ENCODE measurements around the gene FCN2. TPM values are rescaled to one million over a fixed set of nuclear protein-coding genes. Genes with fewer than 3 reads are reported as not detected.

Gene FCN2
- total and polyA plus RNA-seq, 9 donors, result 0.16 to 0.24 (median 0.18) TPM; not detected in 5

DNA sequence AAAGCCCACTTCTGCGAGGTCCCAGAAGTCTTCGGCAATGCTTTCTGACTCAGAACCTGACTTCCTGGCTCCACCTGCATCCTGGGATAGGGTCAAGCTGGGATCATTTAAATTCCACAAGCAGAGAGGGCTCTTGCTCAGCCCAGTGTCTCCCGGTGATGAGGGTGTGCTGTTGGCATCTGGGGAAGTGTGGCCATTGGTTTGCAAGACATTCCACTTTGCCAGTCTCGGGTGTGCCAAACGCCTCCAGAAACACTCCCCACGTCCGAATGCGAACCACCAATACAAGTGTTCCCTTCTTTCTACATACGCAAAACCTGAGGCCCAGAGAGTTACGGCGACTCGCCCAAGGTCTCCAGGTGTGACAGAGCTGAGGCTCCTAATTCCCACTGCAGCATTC is 43.1 kb upstream of the FCN2 start:
- Histone ChIP-seq H3K27me3 (ENCODE audit: control insufficient read depth, insufficient read depth, low read length) (no peaks in the 10 kb centered on the region), H3K4me3 (ENCODE audit: low read length) (no peak overlapping the region), H3K4me1 (ENCODE audit: control insufficient read depth, insufficient read depth, low read length) (no peaks in the 10 kb centered on the region), H3K9me3 (replicated peaks; ENCODE audit: control insufficient read depth, low read depth, low read length) (no peaks in the 10 kb centered on the region), H3K27ac (ENCODE audit: low read length) (no peak overlapping the region), H3K36me3 (ENCODE audit: control insufficient read depth, insufficient read depth, low read length) (peaks cover 96% of the 10 kb centered on the region)
- WGBS (ENCODE audit: insufficient coverage), result 85% methylated on average over 10 of the region's 12 CpGs
- DNase-seq, result no peak

DNA sequence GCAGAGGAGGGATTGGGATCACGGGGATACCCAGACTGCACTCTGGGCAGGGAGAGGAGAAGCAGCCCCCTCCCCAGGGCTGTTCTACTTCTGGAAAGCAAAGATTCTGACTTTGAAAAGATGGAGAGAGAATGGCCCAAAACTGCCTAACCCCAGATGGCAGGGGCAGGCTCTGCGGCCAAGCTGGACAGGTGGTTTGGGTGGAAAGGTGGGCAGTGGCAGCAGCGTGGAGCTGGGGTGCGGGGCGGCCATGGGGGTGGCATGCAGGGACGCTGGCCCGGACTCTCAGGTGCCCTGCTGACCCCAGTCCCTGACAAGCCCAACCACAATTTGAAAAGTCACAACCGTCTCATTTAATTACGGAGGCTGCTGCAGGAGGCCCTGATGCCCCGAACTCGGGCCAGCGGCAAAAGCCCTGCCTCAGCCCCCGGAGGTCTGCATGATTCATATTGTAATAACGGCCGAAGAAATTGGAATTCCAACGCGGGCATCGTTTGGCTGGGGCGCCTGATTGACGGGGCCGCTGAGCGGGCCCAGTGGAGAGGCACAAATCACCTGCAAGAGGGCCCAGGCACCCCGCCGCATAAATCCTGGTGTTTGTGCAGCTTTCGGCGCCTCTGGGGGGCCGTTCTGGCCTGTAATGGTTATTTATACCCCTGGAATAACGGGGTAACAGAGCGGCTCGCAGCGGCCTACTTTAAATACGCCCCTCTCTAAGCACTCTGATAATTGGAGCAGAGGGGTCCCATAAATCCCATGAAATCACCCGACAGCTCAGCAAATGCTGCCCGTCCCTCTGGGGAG is 41.8 kb upstream of the FCN2 start:
- Histone ChIP-seq H3K36me3 (ENCODE audit: control insufficient read depth, insufficient read depth, low read length) (peaks cover 95% of the 10 kb centered on the region), H3K27ac (ENCODE audit: low read length) (no peak overlapping the region), H3K4me1 (ENCODE audit: control insufficient read depth, insufficient read depth, low read length) (no peaks in the 10 kb centered on the region), H3K27me3 (ENCODE audit: control insufficient read depth, insufficient read depth, low read length) (no peaks in the 10 kb centered on the region), H3K9me3 (replicated peaks; ENCODE audit: control insufficient read depth, low read depth, low read length) (no peaks in the 10 kb centered on the region), H3K4me3 (ENCODE audit: low read length) (no peak overlapping the region)
- 71% methylated on average over 17 of the region's 34 CpGs for WGBS (ENCODE audit: insufficient coverage)
- no peak for DNase-seq

DNA sequence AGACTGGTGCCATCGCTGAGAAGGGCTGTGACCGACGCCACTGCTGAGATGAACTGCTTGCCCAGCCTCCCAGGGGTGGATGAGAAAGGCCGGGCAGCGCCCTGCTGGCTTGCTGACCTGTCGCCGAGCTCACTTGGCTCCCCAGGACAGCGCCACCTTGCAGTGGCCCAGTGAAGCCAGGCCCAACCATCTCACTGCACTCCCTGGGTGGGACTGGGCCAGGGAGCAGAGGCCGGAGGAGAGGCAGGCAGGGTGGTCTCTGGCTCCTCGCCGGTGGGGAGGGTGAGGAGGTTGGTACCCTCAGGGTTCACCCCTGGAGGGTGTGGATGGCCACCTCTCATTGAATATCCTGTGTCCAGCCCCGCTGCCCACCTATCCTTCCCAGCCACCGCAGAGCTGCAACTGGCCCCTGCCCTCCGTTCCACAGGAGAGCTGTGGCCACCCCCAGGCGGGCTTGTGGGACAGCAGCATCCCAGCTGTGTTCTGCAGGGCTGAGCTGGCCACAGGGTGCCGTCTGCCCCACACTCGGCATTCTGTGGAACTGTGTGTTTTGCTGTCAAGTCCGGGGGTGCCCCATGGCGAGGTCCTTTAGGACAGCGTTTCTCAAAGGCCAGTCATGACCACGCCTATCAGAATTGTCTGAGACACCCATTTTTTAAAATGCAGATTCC is 41.0 kb upstream of the FCN2 start:
- Histone ChIP-seq H3K4me3 (ENCODE audit: low read length) (no peak overlapping the region), H3K27ac (ENCODE audit: low read length) (no peak overlapping the region), H3K36me3 (ENCODE audit: control insufficient read depth, insufficient read depth, low read length) (peaks cover 92% of the 10 kb centered on the region), H3K4me1 (ENCODE audit: control insufficient read depth, insufficient read depth, low read length) (no peaks in the 10 kb centered on the region), H3K9me3 (replicated peaks; ENCODE audit: control insufficient read depth, low read depth, low read length) (no peaks in the 10 kb centered on the region), H3K27me3 (ENCODE audit: control insufficient read depth, insufficient read depth, low read length) (no peaks in the 10 kb centered on the region)
- DNase-seq, result no peak
- 84% methylated on average over 16 of the region's 21 CpGs for WGBS (ENCODE audit: insufficient coverage)

DNA sequence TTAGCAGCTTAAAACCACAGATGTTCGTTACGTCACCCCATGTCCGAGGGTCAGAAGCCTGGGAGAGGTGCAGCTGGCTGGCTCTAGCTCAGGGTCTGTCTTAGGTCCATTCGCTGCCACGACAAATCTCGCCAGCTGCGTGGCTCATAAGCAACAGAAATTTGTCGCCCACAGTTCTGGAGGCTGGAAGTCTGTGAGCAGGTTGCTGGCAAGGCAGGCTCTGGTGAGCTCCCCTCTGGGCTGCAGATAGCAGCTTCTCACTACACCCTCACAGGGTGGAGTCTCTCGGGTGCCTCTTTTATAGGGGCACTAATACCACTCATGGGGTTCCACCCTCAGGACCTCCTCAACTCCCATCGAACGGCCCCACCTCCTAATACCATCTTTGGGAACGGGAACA is 40.1 kb upstream of the FCN2 start:
- WGBS (ENCODE audit: insufficient coverage), result 73% methylated on average over 11 of the region's 12 CpGs
- H3K9me3 ChIP-seq (replicated peaks; ENCODE audit: control insufficient read depth, low read depth, low read length), result no peaks in the 10 kb centered on the region
- no peaks in the 10 kb centered on the region for H3K4me1 ChIP-seq (ENCODE audit: control insufficient read depth, insufficient read depth, low read length)
- no peak overlapping the region for H3K4me3 ChIP-seq (ENCODE audit: low read length)
- no peak overlapping the region for H3K27ac ChIP-seq (ENCODE audit: low read length)
- no peak for DNase-seq
- no peaks in the 10 kb centered on the region for H3K27me3 ChIP-seq (ENCODE audit: control insufficient read depth, insufficient read depth, low read length)
- H3K36me3 ChIP-seq (ENCODE audit: control insufficient read depth, insufficient read depth, low read length), result peaks cover 87% of the 10 kb centered on the region

DNA sequence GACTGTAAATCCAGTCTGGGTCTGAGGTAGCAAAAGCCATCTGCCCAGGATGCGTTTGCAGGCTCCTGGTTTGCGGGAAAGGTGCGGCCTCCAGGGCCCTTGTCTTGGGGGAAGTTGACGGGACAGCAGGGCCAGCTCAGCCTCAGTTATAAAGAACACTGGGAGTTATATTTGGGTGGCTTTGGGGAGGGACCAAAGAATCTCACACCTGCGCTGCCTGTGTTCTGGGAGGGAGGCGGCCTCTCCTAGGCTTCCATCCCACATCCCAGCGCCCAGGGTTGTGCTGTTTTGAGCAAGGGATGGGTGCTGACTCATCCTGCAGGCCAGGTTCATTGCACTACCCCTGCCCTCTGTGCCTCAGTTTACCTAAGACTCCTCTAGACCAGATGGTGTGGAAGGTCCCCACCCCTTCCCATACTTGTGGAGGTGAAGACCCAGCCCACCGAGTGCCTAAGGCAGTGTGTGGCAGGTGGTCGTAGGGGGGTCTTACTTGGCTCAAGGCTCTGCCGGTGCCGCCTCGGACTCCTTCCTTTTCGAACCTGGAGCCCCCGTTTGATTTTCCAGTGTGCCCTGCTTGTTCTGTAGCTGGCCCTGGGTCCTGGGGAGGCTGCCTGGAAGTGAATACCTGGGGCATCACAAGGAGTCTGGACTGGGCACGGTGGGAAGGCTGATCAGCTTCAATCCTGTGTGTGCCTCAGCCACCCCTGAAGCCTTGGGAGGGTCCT is 39.3 kb upstream of the FCN2 start:
- Histone ChIP-seq H3K9me3 (replicated peaks; ENCODE audit: control insufficient read depth, low read depth, low read length) (no peaks in the 10 kb centered on the region), H3K36me3 (ENCODE audit: control insufficient read depth, insufficient read depth, low read length) (peaks cover 82% of the 10 kb centered on the region)

DNA sequence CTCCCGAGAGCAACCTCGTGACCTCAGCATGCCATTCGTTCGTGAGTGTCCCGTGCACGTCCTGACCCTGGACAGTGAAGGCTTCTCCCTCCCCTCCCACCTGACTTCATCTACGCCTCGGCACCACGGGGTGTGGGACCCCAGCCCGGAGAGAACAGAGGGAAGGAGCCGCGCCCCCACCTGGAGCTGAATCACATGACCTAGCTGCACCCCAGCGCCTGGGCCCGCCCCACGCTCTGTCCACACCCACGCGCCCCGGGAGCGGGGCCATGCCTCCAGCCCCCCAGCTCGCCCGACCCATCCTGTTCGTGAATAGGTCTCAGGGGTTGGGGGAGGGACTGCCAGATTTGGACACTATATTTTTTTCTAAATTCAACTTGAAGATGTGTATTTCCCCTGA is 38.3 kb upstream of the FCN2 start:
- peaks cover 73% of the 10 kb centered on the region for H3K36me3 ChIP-seq (ENCODE audit: control insufficient read depth, insufficient read depth, low read length)
- WGBS (ENCODE audit: insufficient coverage), result 89% methylated on average over 6 of the region's 22 CpGs

More for the DNA sequence above, 39.3 kb upstream of the FCN2 start:
- no peak for DNase-seq
- Histone ChIP-seq H3K27me3 (ENCODE audit: control insufficient read depth, insufficient read depth, low read length) (no peaks in the 10 kb centered on the region), H3K4me1 (ENCODE audit: control insufficient read depth, insufficient read depth, low read length) (no peaks in the 10 kb centered on the region), H3K27ac (ENCODE audit: low read length) (no peak overlapping the region), H3K4me3 (ENCODE audit: low read length) (no peak overlapping the region)
- WGBS (ENCODE audit: insufficient coverage), result 88% methylated on average over 10 of the region's 15 CpGs

DNA sequence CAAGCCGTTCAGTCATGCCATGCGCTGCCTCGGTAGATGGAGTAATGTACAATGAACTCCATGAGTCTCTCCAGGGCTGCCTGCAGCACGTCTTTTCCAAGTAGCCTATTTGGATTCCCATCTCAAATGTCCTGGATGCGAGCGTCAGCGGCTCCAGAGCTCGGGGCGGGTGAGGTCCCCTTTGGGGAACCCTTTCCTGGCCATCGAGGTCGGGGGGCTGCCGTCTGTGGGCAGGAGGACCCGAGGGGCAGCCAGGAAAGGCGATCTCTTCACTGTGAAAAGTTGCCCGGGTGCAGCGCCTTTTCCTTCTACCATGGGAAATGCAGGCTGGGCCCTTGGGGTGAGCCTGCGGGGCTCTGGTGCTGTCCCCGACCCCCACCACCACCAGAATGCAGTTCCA is 36.9 kb upstream of the FCN2 start:
- peaks cover 61% of the 10 kb centered on the region for H3K36me3 ChIP-seq (ENCODE audit: control insufficient read depth, insufficient read depth, low read length)
- peaks cover 3% of the 10 kb centered on the region for H3K4me1 ChIP-seq (ENCODE audit: control insufficient read depth, insufficient read depth, low read length)
- no peaks in the 10 kb centered on the region for H3K27me3 ChIP-seq (ENCODE audit: control insufficient read depth, insufficient read depth, low read length)
- peaks cover 8% of the 10 kb centered on the region for H3K9me3 ChIP-seq (replicated peaks; ENCODE audit: control insufficient read depth, low read depth, low read length)
- no peak overlapping the region for H3K4me3 ChIP-seq (ENCODE audit: low read length)
- 85% methylated on average over 18 of the region's 18 CpGs for WGBS (ENCODE audit: insufficient coverage)
- DNase-seq, result no peak
- H3K27ac ChIP-seq (ENCODE audit: low read length), result no peak overlapping the region

More for the DNA sequence above, 38.3 kb upstream of the FCN2 start:
- no peak for DNase-seq
- Histone ChIP-seq H3K27ac (ENCODE audit: low read length) (no peak overlapping the region), H3K4me3 (ENCODE audit: low read length) (no peak overlapping the region), H3K9me3 (replicated peaks; ENCODE audit: control insufficient read depth, low read depth, low read length) (no peaks in the 10 kb centered on the region), H3K4me1 (ENCODE audit: control insufficient read depth, insufficient read depth, low read length) (no peaks in the 10 kb centered on the region), H3K27me3 (ENCODE audit: control insufficient read depth, insufficient read depth, low read length) (no peaks in the 10 kb centered on the region)

DNA sequence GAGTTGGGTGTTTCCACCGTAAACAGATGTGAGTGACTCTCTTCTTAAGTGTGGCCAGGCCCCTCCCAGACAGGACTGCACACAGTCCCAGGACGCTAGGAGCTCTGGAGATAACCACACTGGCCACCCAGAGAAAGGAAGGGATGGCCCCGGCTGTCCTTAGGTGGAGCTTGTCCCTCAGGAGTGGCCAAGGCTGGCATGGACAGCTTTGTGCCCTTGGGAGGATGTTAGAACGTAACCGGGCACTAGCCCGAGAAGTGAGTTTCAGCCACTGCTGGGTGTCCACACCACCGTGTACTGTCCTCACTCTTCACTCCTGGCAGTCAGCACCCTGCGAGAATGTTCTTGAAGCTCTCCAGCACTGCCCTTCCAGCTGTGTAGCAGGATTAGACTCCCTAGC is 35.8 kb upstream of the FCN2 start:
- DNase-seq, result no peak
- no peak overlapping the region for H3K27ac ChIP-seq (ENCODE audit: low read length)
- peaks cover 3% of the 10 kb centered on the region for H3K4me1 ChIP-seq (ENCODE audit: control insufficient read depth, insufficient read depth, low read length)
- peaks cover 51% of the 10 kb centered on the region for H3K36me3 ChIP-seq (ENCODE audit: control insufficient read depth, insufficient read depth, low read length)
- no peaks in the 10 kb centered on the region for H3K27me3 ChIP-seq (ENCODE audit: control insufficient read depth, insufficient read depth, low read length)
- H3K4me3 ChIP-seq (ENCODE audit: low read length), result no peak overlapping the region
- H3K9me3 ChIP-seq (replicated peaks; ENCODE audit: control insufficient read depth, low read depth, low read length), result peaks cover 8% of the 10 kb centered on the region
- WGBS (ENCODE audit: insufficient coverage), result 82% methylated on average over 8 of the region's 8 CpGs

DNA sequence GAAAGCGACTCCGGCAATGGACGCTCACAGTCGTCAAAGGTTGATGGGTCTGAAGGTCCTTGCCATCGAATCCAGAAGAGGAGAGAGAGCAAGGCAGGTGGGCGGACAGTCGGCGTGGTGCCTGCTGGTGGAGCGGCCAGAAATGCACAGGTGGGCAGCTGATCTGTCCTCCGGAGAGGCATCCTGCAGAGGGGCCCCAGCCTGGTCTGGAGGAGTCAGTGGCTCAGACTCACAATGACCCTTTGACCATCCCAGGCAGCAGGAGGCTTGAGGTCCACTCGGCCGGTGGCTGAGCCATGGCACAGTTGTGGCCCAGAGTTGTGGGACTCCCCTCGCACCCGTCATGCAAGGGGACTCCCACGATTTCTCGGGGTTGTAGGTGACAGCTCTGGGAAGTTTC is 34.4 kb upstream of the FCN2 start:
- Histone ChIP-seq H3K9me3 (replicated peaks; ENCODE audit: control insufficient read depth, low read depth, low read length) (peaks cover 16% of the 10 kb centered on the region), H3K36me3 (ENCODE audit: control insufficient read depth, insufficient read depth, low read length) (peaks cover 37% of the 10 kb centered on the region)
- 93% methylated on average over 13 of the region's 16 CpGs for WGBS (ENCODE audit: insufficient coverage)

DNA sequence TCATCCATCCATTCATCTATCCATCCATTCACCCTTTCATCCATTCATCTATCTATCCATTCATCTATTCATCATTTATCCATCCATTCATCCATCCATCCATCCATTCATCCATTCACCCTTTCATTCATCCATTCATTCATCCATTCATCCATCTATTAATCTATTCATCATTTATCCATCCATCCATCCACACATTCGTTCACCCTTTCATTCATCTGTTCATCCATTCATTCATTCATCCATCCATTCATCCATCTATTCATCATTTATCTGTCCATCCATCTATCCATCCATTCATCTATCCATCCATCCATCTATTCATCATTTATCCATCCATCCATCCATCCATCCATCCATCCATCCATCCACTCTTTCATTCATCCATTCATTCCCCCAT is 33.9 kb upstream of the FCN2 start:
- Histone ChIP-seq H3K4me1 (ENCODE audit: control insufficient read depth, insufficient read depth, low read length) (peaks cover 3% of the 10 kb centered on the region), H3K27me3 (ENCODE audit: control insufficient read depth, insufficient read depth, low read length) (no peaks in the 10 kb centered on the region), H3K4me3 (ENCODE audit: low read length) (no peak overlapping the region), H3K36me3 (ENCODE audit: control insufficient read depth, insufficient read depth, low read length) (peaks cover 32% of the 10 kb centered on the region), H3K27ac (ENCODE audit: low read length) (no peak overlapping the region), H3K9me3 (replicated peaks; ENCODE audit: control insufficient read depth, low read depth, low read length) (peaks cover 16% of the 10 kb centered on the region)
- WGBS (ENCODE audit: insufficient coverage), result 91% methylated on average over 1 of the region's 1 CpG
- DNase-seq, result no peak

More for the DNA sequence above, 34.4 kb upstream of the FCN2 start:
- Histone ChIP-seq H3K27me3 (ENCODE audit: control insufficient read depth, insufficient read depth, low read length) (no peaks in the 10 kb centered on the region), H3K27ac (ENCODE audit: low read length) (no peak overlapping the region), H3K4me3 (ENCODE audit: low read length) (no peak overlapping the region), H3K4me1 (ENCODE audit: control insufficient read depth, insufficient read depth, low read length) (peaks cover 3% of the 10 kb centered on the region)
- DNase-seq, result no peak
